Sciatic nerve (tissue), 2 donors: ENCODE data around the gene RFPL3. TPM values are rescaled to one million over a fixed set of nuclear protein-coding genes. Genes with fewer than 3 reads are reported as not detected.
"Not testable (repeated sequence)": the region's sequence is repeated elsewhere in the genome, so short reads cannot be mapped to it uniquely, and the experiment has no call there.

Experiments
- ATAC-seq: fragments of 200-7000 bp; cut with Tn5 transposase; one replicate; pipeline ENCODE4 v1.9.1; 2020; ENCODE audit warnings: mild to moderate bottlenecking, moderate library complexity
- DNase-seq: peaks from one replicate; pipeline ENCODE4 v3.0.0-alpha.2; 2020; ENCODE audit warnings: low spot score
- intact Hi-C: fragments of 100-400 bp; cut with DNase I; formaldehyde crosslinking; loops from one replicate; pipeline ENCODE4 v1.14.2; 2022
- total RNA-seq: library from RNA; stranded (reverse); fragmentation: NEBNext Ultra II Directional; extraction: Animal tissue kit (Norgen Biotek cat#: 25700); gene quantifications from one replicate; pipeline ENCODE4 v1.2.1, GENCODE V29; 2021
- donor health status: DM: no; HTN: no; CAD: no.
- donor health status: DM: no; HTN: no; CAD: no.

Gene RFPL3
- total RNA-seq, 1 donor from 2014 or later, result not detected

- ATAC-seq (no peak), DNase-seq (no peak)
- intact Hi-C loops, result loop anchor here (2.0 kb wide), 1 partner anchor 48 kb away; no protein-coding TSS in a partner anchor
These were observed 29.1 kb upstream of the RFPL3 start for GRCh38 chr22:32328306-32329201.

- no peak for ATAC-seq
- intact Hi-C loops, result loop anchor here (2.0 kb wide), 1 partner anchor 48 kb away; no protein-coding TSS in a partner anchor
- no peak for DNase-seq
These were observed 28.4 kb upstream of the RFPL3 start for GRCh38 chr22:32329202-32329645.

- DNase-seq (peak; percentile 40), ATAC-seq (no peak)
- intact Hi-C loops, result no loop called here
These were observed 26.3 kb upstream of the RFPL3 start for GRCh38 chr22:32331236-32331917.

GRCh38 chr22:32331918-32332725 lies 25.5 kb upstream of the RFPL3 start:
- DNase-seq (peak; percentile 39), ATAC-seq (no peak)
- intact Hi-C loops, result no loop called here

- DNase-seq, result peak; percentile 31
- no peak for ATAC-seq
- intact Hi-C loops, result no loop called here
These were observed 24.4 kb upstream of the RFPL3 start for GRCh38 chr22:32333141-32333768.

- intact Hi-C loops, result no loop called here
- no peak for ATAC-seq
- peak; percentile 42 for DNase-seq
These were observed 23.7 kb upstream of the RFPL3 start for GRCh38 chr22:32333769-32334659.

GRCh38 chr22:32334660-32335365 lies 22.9 kb upstream of the RFPL3 start:
- intact Hi-C loops, result no loop called here
- ATAC-seq (no peak), DNase-seq (peak; percentile 42)

GRCh38 chr22:32335471-32335870 lies 22.2 kb upstream of the RFPL3 start:
- intact Hi-C loops, result no loop called here
- DNase-seq, result peak; percentile 41
- ATAC-seq, result no peak

GRCh38 chr22:32336121-32336603 lies 21.5 kb upstream of the RFPL3 start:
- ATAC-seq, result peak; percentile 29
- no peak for DNase-seq
- intact Hi-C loops, result no loop called here

- intact Hi-C loops, result no loop called here
- ATAC-seq (no peak), DNase-seq (no peak)
These were observed 20.8 kb upstream of the RFPL3 start for GRCh38 chr22:32336771-32337424.

- intact Hi-C loops, ATAC-seq, DNase-seq: not testable (repeated sequence)
These were observed 20.2 kb upstream of the RFPL3 start for GRCh38 chr22:32337425-32337824.

- intact Hi-C loops, result no loop called here
- DNase-seq (no peak), ATAC-seq (no peak)
These were observed 18.9 kb upstream of the RFPL3 start for GRCh38 chr22:32338757-32339156.

GRCh38 chr22:32339190-32340012 lies 18.3 kb upstream of the RFPL3 start:
- ATAC-seq, result no peak
- no peak for DNase-seq
- intact Hi-C loops, result no loop called here

GRCh38 chr22:32340411-32340810 lies 17.3 kb upstream of the RFPL3 start:
- intact Hi-C loops, result no loop called here
- DNase-seq, result no peak
- no peak for ATAC-seq

- ATAC-seq, result no peak
- DNase-seq, result no peak
- intact Hi-C loops, result no loop called here
These were observed 16.4 kb upstream of the RFPL3 start for GRCh38 chr22:32341122-32341740.
